B cell (primary cell): ENCODE results near the gene VWA8. TPM values are rescaled to one million over a fixed set of nuclear protein-coding genes. Genes with fewer than 3 reads are reported as not detected.

Experiments
- polyA plus RNA-seq: library from polyadenylated mRNA; depleted of rRNA; stranded (reverse); fragments of >200 nt; gene quantifications from 2 replicates; pipeline ENCODE4 v1.2.3, GENCODE V29; 2012
- small RNA-seq: library from RNA; depleted of rRNA; stranded (forward); fragments of <200 nt; gene quantifications from one replicate; pipeline ENCODE3, GENCODE V24; 2012; ENCODE audit warnings: low replicate concordance, low read depth; ENCODE audit not compliant: insufficient read length
- total RNA-seq, 2 donors: library from RNA; stranded (reverse); fragments of 120-200 nt in 1 of 2; gene quantifications; 1 replicate in 1 of 2; 2 replicates in 1 of 2; pipeline versions ENCODE4 v1.2.3 to v1.2.4, GENCODE V29; 2013 to 2022

Gene VWA8
- total and polyA plus RNA-seq, 2 donors (not counting 1 experiment from before 2014, with no cell fraction given): 6.0 to 19.7 TPM

Small RNAs within 50 kb of the gene (small RNA-seq; reads per million reads assigned to genes)
- gene RN7SL515P (not detected), gene RNU6-74P (not detected), gene RPS28P8 (not detected)

Other genes starting within 250 kb of the VWA8 start
- 0.67 and 1.1 TPM in 2 replicates for gene DGKH, start 87.5 kb upstream of the VWA8 start, total RNA-seq
- 0.06 and 0.07 TPM in 2 replicates for gene DGKH, start 87.5 kb upstream of the VWA8 start, polyA plus RNA-seq